Measurements from ENCODE around the gene BBS1.

GRCh38 chr11:66543263-66544107 lies 33.0 kb downstream of the BBS1 start:
- TF ChIP-seq, protein P1, sequence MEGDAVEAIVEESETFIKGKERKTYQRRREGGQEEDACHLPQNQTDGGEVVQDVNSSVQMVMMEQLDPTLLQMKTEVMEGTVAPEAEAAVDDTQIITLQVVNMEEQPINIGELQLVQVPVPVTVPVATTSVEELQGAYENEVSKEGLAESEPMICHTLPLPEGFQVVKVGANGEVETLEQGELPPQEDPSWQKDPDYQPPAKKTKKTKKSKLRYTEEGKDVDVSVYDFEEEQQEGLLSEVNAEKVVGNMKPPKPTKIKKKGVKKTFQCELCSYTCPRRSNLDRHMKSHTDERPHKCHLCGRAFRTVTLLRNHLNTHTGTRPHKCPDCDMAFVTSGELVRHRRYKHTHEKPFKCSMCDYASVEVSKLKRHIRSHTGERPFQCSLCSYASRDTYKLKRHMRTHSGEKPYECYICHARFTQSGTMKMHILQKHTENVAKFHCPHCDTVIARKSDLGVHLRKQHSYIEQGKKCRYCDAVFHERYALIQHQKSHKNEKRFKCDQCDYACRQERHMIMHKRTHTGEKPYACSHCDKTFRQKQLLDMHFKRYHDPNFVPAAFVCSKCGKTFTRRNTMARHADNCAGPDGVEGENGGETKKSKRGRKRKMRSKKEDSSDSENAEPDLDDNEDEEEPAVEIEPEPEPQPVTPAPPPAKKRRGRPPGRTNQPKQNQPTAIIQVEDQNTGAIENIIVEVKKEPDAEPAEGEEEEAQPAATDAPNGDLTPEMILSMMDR (IDR thresholded peaks at IDR 0.05) = peak in 1 of 7 experiments; percentile 6
- no peak for TF ChIP-seq POLR2A (IDR thresholded peaks at IDR 0.05)

All from body of pancreas (tissue), 4 donors.